DOHH2 (cell line): ENCODE results near the gene CCR3.

Experiments used
- H3F3A ChIP-seq: fragments of 200-600 bp; sonication (generic), shearing (Covaris generic); 2 replicates; pipeline ENCODE4 v1.6.0; 2016; ENCODE audit warnings: antibody characterized with exemption, mild to moderate bottlenecking; ENCODE audit not compliant: control insufficient read depth, insufficient read depth
- H3K27ac ChIP-seq: fragments of 200-600 bp; sonication (generic); 2 replicates; pipeline ENCODE4 v1.5.1; 2014; ENCODE audit warnings: low read depth, mild to moderate bottlenecking, low read length, moderate library complexity
- H3K27me3 ChIP-seq: fragments of 200-600 bp; sonication (generic); 2 replicates; pipeline ENCODE4 v1.6.1; 2014; ENCODE audit warnings: mild to moderate bottlenecking, low read length, mixed read lengths; ENCODE audit not compliant: control insufficient read depth
- H3K36me3 ChIP-seq: fragments of 200-600 bp; sonication (generic); 2 replicates; pipeline ENCODE4 v1.6.1; 2014; ENCODE audit warnings: mild to moderate bottlenecking, low read length, moderate library complexity, mixed read lengths; ENCODE audit not compliant: control insufficient read depth
- H3K4me1 ChIP-seq: fragments of 200-600 bp; sonication (generic); 2 replicates; pipeline ENCODE4 v1.6.1; 2014; ENCODE audit warnings: mild to moderate bottlenecking, low read length, mixed read lengths; ENCODE audit not compliant: control insufficient read depth
- H3K4me2 ChIP-seq: fragments of 200-600 bp; sonication (generic); 2 replicates; pipeline ENCODE4 v1.6.0; 2014; ENCODE audit warnings: mild to moderate bottlenecking, low read length, moderate library complexity
- H3K4me3 ChIP-seq: fragments of 200-600 bp; sonication (generic); 2 replicates; pipeline ENCODE4 v1.5.1; 2014; ENCODE audit warnings: mild to moderate bottlenecking, low read length, mixed read lengths
- H3K79me2 ChIP-seq: fragments of 200-600 bp; sonication (generic); 2 replicates; pipeline ENCODE4 v1.6.1; 2014; ENCODE audit warnings: mild to moderate bottlenecking, low read length, mixed read lengths; ENCODE audit not compliant: control insufficient read depth
- H3K9me2 ChIP-seq: fragments of 200-600 bp; sonication (generic); replicated peaks from 2 replicates; pipeline ENCODE4 v1.6.1; 2014; ENCODE audit warnings: mild to moderate bottlenecking, low read length, mixed read lengths; ENCODE audit not compliant: control insufficient read depth
- H3K9me3 ChIP-seq: fragments of 200-600 bp; sonication (generic); 2 replicates; pipeline ENCODE4 v1.6.1; 2014; ENCODE audit warnings: antibody characterized with exemption, low read length, mixed read lengths; ENCODE audit not compliant: control insufficient read depth, insufficient read depth
- H4K20me1 ChIP-seq: fragments of 200-600 bp; sonication (generic); 2 replicates; pipeline ENCODE4 v1.6.0; 2014; ENCODE audit warnings: low read depth, mild to moderate bottlenecking, antibody characterized with exemption, low read length, moderate library complexity; ENCODE audit not compliant: control insufficient read depth, insufficient read depth
- EZH2phosphoT487 ChIP-seq: fragments of 200-600 bp; sonication (generic); IDR thresholded peaks from 2 replicates; pipeline ENCODE4 v1.6.1; 2017; ENCODE audit warnings: borderline replicate concordance, mild to moderate bottlenecking, antibody characterized with exemption, low read length, moderate library complexity, mixed read lengths
- TF ChIP-seq, protein P1 (sequence below): fragments of 200-600 bp; sonication (generic); IDR thresholded peaks from one replicate; pipeline ENCODE4 v1.5.1; 2014; ENCODE audit warnings: antibody characterized with exemption, mild to moderate bottlenecking, low read depth, low read length; ENCODE audit not compliant: poor library complexity, severe bottlenecking

Gene CCR3

DNA sequence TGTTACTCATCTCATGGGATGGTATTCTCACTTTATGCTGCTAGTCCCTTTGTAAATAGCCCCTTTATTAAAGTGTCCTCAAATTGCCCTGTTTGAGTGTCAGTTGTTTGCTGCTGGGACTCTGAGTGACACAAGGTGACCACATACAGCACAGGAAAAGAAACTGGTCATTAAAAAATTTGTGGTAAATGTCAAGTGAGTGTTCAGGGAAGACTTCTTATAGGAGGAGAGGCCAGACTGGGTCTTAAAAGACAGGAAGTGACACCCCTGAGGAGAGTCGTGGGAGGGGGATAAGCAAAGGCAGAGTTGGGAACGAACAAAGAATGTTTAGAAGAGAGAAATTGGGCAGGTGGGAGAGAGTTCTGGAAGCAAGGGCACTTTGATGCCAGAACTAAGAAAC, 35.2 kb downstream of the CCR3 start:
- H3K27me3 ChIP-seq, result no peaks in the 10 kb centered on the region
- H3K36me3 ChIP-seq, result no peaks in the 10 kb centered on the region
- H3K4me1 ChIP-seq, result no peaks in the 10 kb centered on the region
- H4K20me1 ChIP-seq, result no peaks in the 10 kb centered on the region
- H3K4me2 ChIP-seq, result no peak overlapping the region
- no peak overlapping the region for H3K27ac ChIP-seq
- no peak for TF ChIP-seq EZH2phosphoT487
- TF ChIP-seq, protein P1, sequence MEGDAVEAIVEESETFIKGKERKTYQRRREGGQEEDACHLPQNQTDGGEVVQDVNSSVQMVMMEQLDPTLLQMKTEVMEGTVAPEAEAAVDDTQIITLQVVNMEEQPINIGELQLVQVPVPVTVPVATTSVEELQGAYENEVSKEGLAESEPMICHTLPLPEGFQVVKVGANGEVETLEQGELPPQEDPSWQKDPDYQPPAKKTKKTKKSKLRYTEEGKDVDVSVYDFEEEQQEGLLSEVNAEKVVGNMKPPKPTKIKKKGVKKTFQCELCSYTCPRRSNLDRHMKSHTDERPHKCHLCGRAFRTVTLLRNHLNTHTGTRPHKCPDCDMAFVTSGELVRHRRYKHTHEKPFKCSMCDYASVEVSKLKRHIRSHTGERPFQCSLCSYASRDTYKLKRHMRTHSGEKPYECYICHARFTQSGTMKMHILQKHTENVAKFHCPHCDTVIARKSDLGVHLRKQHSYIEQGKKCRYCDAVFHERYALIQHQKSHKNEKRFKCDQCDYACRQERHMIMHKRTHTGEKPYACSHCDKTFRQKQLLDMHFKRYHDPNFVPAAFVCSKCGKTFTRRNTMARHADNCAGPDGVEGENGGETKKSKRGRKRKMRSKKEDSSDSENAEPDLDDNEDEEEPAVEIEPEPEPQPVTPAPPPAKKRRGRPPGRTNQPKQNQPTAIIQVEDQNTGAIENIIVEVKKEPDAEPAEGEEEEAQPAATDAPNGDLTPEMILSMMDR, result no peak
- H3K9me2 ChIP-seq, result no peaks in the 10 kb centered on the region
- H3F3A ChIP-seq, result no peaks in the 10 kb centered on the region
- peaks cover 6% of the 10 kb centered on the region; the same call in 1 of the 2 replicates for H3K9me3 ChIP-seq
- H3K79me2 ChIP-seq, result no peaks in the 10 kb centered on the region
- H3K4me3 ChIP-seq, result no peak overlapping the region

DNA sequence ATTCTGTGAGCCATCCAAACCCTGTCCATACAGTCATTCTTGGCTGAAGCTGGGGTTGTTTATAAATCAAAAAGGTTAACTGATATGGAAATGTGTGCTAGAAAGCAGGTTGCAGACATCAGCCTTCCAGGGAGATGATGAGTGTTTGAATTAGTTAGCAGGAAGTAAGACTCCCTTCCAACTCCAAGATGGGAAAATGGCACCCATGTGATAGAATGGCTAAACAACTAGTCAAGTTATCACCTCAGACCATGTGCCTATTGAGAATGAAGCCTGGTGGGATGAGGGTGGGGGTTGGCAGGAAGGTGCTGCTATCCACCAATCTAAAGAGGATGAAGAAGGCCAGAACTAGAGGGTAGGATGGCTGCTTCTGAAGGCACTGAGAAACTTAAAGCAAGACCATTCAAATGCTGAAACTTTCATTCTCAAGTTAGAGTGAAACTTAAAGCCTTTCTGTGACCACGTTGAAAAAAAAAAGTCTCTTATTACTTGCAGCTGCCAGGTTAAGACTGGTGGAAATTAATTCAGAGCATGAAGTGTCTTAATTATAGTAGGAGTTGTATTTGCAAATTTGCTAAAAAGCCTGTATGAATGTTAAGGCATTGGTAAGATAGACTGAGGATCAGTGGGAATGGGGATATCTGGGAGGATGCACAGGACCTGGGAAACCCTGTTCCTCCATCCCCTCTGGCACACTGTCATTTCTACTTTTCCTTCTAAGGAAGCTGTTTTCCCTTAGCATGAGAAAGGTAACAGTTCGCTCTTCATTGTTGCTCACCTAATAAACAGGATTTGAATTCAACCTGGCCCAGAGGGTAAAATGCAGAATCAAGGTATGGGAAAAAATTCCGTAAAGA, 36.8 kb downstream of the CCR3 start:
- H3K4me2 ChIP-seq, result no peak overlapping the region
- H3K4me3 ChIP-seq, result no peak overlapping the region
- H4K20me1 ChIP-seq, result no peaks in the 10 kb centered on the region
- H3K27ac ChIP-seq, result no peak overlapping the region
- no peaks in the 10 kb centered on the region for H3K36me3 ChIP-seq
- peaks cover 6% of the 10 kb centered on the region; the same call in 1 of the 2 replicates for H3K9me3 ChIP-seq
- H3F3A ChIP-seq, result no peaks in the 10 kb centered on the region
- no peaks in the 10 kb centered on the region for H3K79me2 ChIP-seq
- no peaks in the 10 kb centered on the region for H3K27me3 ChIP-seq
- no peaks in the 10 kb centered on the region for H3K4me1 ChIP-seq
- TF ChIP-seq EZH2phosphoT487, result no peak
- TF ChIP-seq, protein P1, result no peak
- no peaks in the 10 kb centered on the region for H3K9me2 ChIP-seq

DNA sequence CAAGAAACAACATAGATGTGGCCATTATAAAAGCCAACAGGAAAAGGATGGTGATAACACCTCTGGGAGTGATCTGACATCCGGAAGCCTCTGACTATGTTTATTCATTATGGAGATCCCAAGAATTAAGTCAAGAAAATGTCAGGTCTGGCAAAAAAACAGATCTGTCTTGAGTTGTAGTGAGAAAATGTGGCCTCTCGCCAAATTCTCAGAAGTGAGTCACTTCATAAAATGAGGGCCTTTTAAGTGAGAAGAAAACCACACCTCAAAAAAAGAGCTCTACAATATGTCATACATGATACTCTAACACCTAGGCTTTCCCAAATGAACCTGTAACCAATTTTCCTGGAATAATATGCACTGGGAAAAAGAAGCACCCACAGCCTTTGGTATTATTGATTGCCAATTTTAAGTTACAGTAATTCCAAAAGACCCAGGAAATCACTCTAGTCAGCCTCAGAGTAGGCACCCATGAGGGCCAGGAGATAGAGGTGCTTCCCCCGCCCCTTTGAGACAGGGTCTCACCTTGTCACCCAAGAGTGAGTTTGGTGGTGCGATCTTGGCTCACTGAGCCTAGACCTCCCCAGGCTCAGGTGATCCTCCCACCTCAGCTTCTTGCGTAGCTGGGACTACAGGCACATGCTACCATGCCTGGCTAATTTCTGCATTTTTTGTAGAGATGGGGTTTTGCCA, 38.0 kb downstream of the CCR3 start:
- H3K4me3 ChIP-seq, result no peak overlapping the region
- H3K4me1 ChIP-seq, result no peaks in the 10 kb centered on the region
- no peak overlapping the region for H3K27ac ChIP-seq
- H3K79me2 ChIP-seq, result no peaks in the 10 kb centered on the region
- H3K9me3 ChIP-seq, result peaks cover 6% of the 10 kb centered on the region; the same call in 1 of the 2 replicates
- TF ChIP-seq, protein P1, result no peak
- no peak for TF ChIP-seq EZH2phosphoT487
- no peaks in the 10 kb centered on the region for H3K27me3 ChIP-seq
- no peaks in the 10 kb centered on the region for H3K9me2 ChIP-seq
- H3F3A ChIP-seq, result no peaks in the 10 kb centered on the region
- H3K4me2 ChIP-seq, result no peak overlapping the region
- no peaks in the 10 kb centered on the region for H4K20me1 ChIP-seq
- no peaks in the 10 kb centered on the region for H3K36me3 ChIP-seq
